GM19025 (cell line): ENCODE results near the gene ATP10A.

Source experiments
- ATAC-seq: cut with Tn5 transposase; IDR thresholded peaks from one replicate; pipeline ENCODE4 v1.9.1; 2021; ENCODE audit warnings: mild to moderate bottlenecking, low read depth, moderate library complexity; ENCODE audit not compliant: unreplicated experiment

Gene ATP10A

DNA sequence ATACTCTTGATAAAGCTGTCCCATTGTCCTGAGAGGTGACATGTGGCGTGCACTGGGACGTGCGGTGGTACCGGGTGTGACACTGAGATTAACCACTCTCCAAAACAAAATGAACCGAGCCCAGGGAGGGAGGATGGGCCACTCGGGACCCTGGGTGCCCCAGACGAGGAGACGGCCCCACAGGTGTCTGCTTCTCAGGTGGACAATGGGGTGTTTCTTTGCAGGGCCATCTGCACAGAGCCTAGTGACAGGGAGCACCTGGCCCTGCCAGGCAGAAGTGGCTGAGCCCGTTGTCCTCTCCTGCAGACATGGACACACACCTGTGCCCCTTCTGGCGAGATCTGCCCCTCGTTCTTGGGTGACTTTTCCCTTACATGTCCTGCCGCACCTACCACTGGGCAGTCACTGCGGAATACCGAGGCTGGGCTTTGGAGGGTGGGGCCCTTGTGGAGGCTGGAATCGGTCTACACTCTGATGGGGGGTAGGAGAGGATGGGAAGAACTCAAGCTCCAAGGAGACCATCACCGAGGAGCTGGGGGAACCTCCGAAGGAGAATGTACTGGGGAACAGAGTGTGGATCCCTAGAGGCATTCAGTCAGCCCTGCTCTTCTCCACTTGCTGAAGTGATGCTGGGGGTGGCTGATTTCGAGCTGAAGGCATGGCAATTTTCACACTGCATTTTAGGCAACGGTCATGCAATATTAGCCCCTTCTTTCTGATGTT lies 153.5 kb downstream of the ATP10A start:
- ATAC-seq: no peak

DNA sequence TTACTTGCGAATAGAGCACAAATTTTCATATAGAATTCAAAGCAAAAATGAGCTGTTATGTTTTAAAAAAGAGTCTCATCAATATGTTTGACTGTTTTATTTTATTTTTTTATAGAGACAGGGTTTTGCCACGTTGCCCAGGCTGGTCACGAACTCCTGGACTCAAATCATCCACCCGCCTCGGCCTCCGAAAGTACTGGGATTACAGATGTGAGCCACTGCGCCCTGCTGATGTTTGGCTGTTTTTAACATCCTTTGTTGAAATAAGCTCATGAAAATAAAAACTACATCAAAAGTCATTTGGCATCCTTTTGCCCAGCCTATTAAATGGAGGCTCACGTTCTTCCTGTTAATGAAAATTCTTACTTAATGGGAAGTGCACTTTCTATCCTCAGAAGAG lies 154.7 kb downstream of the ATP10A start:
- no peak for ATAC-seq

DNA sequence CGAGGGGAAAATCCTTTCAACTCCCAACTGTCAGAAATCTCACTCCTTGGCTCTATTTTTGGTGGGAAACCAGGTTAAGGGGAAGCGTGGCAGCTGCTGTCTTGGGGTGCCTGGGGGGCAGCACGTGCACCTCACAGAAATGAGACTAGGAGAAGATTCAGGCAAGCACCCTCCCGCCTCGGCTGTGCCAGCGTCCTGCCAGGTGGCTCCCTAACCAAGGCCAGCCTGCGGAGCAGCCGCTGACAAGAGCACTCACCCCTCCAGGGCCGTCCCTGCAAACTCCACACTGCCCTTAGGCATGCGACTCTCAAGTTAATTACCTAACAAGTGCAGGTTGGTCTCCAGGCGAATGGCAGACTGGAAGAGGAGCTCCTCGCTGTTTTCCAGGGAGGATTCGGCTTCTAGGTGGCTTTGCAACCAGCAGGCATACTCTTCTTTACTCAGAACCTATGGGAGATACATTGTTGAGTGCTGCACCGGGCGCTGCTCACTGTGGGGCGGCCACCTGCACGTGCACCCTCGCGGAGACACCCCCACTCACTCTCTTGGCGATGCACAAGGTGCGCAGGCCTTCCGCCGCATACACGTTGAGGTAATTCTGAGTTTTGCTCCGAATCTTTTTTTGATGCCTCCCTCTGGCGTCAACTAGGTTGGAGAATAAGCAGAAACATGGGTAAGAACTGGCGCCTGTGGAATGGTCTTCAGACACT lies 155.3 kb downstream of the ATP10A start:
- ATAC-seq: no peak

DNA sequence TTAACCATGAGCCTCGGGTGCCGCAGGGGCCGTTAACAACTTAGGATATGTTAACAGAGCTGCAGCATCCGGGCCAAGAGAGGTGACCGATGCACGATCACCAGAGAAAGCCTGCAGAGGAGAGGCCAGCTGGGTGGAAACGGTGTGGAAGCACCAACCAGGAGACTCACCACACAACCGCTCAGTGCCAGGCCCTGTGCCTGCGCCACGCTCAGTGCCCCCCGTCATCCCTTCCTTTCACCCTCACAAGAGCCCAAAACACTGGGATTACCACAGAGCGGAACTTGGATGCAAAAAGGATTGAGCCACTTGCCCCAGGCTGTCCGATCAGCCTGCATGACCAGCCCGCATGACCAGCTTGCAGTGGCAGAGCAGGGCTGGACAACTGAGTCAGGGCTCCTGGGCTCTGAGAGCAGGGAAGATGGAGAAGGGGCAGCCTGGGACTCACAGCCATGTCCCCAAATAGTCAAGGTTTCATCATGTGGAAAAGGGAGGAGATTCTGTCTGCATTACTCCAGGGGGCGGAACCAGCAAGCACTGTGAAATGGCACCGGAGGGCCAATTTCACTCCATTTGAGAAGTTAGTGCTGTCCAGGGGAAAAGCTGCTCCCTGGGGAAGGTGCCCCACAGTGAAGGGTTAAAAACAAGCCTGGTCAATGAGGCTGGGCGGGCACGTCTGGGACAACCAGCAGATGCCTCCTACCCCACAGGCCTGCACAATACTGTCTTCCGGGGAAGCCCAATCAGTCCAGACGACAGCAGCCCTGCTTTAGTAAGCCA lies 156.8 kb downstream of the ATP10A start:
- ATAC-seq: no peak

DNA sequence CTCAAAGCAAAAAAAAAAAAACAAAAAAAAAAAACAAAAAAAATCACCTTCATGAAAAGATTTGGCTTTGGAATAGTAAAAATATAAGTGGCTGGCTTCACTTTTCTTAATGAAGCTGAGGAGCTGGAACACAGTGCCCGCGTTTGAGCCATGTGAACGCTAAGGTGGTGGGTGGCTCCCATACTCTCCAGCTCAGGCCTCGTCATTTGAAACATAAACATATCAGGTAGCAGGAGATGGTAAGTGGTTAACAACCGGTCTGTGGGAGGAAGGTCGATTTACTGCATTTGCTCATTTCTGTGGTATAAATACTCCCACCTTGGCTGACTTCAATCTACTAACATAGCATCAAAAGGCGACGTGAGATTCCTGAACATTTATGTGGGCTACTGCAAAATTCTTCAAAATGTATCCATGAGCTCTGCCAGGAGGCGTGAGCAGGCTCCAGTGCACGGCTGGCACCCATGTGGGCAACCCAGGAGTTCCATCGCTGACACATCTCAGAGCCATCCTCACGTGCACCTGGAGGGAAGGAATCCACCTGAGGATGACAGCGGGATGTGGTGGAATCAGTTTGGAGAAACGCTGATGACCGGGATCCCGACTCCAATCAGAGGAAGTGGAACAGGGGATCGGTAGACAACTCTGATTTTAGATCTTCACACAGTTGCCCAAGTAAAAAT lies 157.6 kb downstream of the ATP10A start:
- ATAC-seq: no peak

DNA sequence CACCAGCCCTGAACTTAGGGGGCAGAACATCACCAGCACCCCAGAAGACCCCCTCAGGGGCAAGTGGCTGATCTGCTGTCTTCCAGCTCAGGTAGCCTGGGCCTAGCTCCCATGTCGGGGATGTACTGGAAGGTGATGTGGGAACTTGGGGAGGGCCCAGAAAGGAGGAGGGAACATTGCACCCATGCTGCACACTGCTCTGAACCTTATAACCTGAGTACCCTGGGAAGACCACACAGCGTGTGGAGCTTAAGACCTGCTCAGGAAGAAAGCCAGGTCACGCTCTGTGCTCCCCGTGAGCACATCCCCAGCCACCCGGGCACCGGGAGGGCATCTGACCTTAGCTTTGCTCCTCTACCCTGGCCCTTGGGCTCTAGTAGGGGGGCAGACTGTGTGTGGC lies 159.4 kb downstream of the ATP10A start:
- ATAC-seq: no peak

DNA sequence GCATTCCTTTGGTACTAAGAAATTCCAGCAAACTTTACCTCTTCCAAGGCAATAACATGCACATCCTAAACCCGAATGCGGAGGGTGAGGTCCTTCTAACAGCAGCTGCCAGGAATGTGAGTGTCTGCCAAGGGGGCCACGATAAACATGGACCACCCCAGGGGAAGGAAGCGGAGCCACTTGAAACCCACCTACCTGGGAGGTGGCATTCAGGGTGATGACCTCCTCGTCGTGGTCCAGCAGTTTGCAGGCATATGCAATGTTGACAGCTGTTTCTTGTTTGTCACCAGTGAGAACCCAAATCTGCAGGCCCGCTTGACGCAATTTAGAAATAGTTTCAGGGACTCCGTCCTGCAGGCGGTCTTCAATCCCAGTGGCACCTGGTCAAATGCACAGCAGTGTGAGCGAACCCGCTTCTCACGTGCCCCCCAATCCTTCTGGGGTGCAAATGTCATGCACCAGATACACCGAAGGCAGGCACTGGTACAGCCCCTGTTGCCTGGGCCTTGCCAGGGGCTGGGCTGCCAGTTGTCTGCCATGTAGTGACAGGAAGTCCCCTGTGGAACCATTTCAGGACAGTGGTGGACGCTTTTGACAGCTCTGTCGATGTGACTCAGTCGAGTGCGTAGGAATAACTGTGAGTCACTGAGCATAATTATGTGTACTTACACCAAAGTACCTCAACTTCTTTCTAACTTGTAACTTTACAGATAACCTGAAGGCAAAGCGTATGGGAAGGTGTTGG lies 161.2 kb downstream of the ATP10A start:
- no peak for ATAC-seq

DNA sequence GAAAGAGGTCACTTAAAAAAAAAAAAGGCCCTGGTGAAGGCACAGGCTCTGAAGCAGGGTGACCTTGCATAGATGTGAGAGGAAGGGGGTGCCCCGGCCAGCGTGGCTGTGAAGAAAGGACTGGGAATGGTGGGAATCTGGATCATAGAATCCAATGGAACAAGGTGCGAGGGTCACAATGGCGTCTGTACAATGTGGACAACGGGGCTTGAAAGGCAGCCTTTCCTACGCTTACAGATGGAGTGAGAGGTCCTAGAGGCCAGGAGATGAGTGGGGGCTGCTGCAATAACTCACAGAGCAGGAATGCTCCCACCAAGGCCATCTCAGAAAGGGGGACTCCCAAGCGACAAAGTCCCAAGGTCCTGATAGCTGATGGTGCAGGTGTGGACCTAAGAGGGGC lies 162.2 kb downstream of the ATP10A start:
- no peak for ATAC-seq

DNA sequence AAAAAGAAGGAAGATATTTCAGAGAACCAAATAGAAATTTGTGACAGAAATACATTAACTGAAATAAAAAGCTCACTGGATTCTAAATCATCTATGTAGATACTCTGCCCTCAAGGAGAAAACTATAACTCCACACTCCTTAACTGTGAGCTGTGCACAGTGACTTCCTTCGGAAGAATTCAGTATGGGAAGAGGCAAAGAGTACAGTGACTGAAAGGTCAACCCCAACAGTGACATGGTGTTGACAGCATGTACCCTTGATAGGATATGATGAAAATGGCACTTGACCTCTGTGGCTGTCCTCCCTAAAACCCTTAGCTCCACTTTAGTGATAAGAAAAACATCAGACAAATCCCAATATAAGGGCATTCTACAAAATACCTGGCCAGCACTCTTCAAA lies 165.5 kb downstream of the ATP10A start:
- ATAC-seq: no peak

DNA sequence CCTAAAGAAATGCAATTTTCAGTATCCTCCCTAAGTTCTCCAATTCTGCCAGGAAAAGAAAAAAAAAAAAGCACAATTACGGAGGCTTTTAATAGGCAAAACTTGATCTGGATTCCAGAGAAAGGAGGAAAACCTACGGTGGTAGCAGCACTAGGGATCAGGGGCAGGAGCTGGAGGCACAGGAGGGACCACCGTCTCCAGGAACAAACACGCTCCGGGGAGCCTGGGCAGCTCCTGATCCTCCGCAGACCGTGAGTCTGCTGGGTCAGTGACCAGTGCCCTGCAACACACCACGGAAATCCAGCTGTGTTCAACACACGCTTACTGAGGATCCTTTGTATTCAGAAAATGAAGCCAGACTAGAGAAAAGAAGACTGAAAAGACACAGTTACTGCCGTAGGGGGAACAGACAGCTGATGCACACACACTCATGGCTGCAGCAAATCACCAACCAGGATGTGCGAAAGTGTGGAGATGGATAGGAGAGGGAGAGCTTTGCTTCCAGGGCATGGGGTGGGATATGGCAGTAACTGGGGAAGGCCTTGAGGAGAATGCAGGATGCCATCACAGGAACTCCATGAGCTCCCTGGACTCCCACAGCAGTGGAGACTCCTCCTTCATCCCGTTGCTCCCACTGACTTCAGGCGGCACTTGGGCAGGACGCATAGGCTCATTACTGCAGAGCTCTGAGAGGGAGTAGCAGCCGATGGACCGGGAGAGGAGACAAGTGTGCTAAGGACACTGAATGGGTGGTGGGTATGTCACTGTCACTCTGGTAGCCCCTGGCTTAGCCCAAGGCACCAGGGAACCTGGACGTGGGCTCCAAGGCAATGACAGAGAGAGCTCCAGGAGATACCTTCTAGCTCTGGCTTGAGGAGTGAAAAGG lies 167.0 kb downstream of the ATP10A start:
- no peak for ATAC-seq

DNA sequence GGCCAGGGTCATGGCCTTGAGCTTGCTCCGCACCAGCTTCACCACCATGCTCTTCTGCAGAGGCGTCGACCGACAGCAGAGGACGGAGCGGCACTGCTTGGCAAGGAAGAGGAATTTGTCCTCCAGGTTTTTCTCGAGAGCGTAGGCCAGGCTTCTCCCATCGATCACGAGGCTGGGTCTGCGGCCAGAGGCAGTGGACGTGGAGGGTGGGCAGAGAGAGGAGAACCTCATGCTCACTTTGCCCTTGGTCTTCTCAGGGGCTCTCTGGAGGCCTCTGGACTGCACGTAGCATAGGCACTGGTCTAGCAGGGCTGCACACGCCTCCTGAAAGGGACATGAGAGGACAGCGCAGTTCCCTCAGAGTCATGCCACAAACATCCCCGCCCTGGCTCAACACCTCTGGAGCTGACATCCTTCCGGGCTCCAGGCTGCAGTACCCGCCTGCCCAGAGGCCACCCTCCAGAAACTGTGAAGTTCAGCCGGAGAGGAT lies 168.3 kb downstream of the ATP10A start:
- ATAC-seq: no peak

DNA sequence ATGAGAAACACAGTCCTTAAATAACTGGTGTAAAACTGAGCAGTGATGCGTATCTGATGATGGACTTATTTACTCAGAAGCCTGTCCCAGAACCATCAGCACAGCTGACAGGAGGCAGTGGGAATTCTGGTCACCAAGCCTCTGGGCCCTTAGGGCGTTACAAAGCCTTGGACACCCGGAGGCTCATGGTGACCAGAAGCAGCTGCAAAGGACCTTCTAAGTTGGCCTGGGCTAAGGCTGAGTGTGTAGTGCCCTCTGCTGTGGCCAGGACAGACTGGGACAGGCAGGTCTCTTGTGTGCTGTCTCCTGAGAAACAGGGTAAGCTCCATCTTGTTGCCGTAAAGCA lies 168.9 kb downstream of the ATP10A start:
- ATAC-seq: no peak

DNA sequence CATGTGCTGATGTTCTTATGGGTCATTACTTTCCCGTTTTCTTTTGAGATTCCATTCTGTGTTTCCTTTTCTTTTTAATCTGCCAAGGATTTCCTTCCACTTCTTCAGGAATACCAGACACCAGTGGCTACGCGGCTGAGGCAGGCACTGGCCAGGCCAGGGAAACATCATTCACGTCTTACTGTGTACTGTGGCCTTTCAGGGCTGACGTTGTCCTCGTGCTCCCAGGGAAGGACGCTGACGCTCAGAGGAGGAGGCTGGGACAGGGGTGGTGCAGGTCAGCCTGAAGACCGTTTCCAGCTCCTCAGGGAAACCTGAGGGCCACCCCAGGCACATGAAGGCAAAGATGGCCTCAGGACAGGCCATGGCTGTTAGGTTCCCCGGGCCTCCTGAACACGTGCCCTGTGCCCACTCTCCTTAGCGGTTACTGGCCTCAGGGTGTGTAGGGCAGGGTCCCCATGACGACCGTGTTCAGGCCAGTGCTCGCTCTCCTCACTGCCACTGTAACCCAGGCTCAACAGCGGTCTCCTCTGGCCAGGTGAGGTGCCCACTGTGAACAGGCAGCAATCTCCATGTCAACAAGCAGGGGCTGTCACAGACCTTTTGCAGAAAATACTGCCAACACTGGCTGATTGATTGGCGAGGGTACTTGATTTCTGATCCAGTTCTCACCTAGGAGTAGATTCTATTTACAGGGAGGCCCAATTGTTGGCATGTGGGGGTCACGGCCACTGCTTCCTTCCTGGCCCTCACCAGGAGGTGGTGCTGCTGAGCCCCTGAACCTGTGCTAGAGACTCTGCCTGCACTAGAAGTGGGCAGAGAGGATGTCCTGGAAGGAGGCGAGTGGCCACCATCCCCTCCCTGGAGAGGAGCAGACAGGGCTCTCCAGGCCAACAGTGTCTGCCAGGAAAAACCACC lies 169.5 kb downstream of the ATP10A start:
- ATAC-seq: no peak

DNA sequence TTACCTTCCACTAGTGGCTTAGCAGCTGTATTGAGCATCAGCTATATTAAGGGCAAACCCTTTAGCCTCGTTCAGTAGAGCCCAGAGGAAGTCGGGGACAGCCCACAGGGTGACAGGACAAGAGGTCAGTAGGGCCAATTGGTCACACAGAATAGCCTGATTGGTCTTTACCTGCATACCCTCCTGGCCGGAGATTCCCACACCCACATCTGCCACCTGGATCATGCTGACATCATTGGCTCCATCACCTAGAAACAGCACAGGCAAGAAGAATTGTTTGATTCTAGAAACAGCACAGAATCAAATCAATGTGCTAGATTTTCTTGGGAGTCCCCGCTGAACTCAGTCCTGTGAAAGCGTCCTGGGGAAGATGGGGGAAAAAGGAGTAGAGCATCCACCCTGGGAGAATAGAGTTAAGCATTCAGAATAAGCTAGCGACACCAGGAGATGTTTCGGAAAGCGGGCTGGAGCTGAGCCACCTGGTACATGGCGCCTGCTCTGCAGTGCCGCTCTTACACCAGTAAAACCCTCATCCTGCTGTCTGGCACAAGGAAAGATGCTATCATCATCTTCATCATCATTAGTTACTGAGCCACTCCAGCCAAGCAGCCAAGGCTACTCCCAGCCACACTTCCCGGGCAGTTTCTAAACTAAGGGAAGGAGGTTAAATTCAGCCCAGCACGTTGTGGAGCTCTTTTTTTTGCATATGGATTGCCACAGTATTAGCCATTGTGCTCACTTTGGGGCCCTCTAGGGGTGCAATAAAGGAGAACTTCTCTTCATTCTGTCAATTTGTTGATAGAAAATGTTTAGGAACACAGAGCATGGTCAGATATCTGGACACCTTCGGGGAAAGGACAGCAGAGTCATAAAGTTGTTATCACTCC lies 171.3 kb downstream of the ATP10A start:
- ATAC-seq: no peak

DNA sequence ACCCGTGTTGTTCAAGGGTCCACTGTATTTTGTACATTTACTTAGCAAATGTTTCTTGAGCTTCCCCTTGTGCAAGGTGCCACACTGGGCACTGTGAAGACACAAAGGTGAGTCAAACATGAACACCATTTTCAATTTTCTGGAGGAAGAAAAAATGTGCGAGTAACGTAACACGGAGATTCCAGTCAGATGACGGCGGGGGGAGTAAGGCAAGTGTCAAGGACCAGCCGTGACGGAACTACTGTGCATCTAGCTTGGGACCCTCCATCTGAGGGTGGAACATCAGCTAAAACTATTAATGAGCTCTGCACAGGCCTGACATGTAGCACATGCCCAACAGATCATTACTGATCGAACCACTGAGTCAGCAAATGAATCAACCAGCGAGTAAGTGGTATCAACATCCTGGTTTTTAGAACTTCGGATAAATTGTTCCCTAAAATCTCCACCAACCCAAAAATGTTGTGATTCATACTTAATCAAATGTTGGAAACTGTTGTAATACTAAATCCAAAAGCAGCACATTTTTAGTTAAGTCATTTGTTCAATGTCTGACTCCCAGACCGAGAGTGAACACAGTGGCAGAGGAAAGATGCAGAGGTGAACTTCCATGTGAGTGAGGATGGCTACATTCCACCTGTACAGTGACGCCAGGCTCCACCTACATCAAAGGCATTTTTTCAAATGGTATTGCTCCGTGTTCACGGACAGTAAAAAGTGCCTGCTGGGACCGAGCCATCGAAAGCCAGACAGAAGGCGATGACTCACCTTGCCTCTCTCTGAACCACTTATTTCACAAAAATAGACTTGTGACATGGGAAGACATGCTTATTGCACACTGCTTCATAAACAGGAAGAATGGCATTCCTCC lies 172.2 kb downstream of the ATP10A start:
- no peak for ATAC-seq

DNA sequence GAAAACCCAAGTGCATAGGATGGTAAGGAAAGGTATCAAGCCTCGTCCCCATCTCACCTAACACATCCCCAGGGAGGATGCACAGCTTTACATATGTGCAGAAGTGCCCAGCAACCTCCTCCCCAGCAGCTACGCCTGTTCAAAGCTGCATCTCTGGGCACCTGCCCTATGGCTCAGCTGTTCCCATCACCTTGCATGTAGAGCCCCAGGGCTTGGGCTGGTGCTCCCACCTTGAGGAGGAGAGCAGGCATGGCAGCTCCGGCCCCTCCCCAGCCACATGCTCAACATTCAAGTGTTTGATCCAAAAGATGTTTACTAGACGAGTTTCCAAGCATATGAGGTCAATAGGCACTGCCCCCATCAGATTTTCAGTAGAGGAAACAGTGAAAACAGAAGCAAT lies 173.5 kb downstream of the ATP10A start:
- ATAC-seq: no peak
